HG03280 (cell line): ENCODE measurements around the gene ACBD6.

ENCODE experiments used
- ATAC-seq: cut with Tn5 transposase; IDR thresholded peaks from one replicate; pipeline ENCODE4 v1.9.1; 2021; ENCODE audit warnings: mild to moderate bottlenecking, moderate library complexity; ENCODE audit not compliant: unreplicated experiment

The ACBD6 gene

GRCh38 chr1:180247580-180247979 lies 254.8 kb downstream of the ACBD6 start:
- no peak for ATAC-seq

- no peak for ATAC-seq
These were observed 255.3 kb downstream of the ACBD6 start for GRCh38 chr1:180247061-180247460.

GRCh38 chr1:180246579-180246978 lies 255.8 kb downstream of the ACBD6 start:
- no peak for ATAC-seq

DNA sequence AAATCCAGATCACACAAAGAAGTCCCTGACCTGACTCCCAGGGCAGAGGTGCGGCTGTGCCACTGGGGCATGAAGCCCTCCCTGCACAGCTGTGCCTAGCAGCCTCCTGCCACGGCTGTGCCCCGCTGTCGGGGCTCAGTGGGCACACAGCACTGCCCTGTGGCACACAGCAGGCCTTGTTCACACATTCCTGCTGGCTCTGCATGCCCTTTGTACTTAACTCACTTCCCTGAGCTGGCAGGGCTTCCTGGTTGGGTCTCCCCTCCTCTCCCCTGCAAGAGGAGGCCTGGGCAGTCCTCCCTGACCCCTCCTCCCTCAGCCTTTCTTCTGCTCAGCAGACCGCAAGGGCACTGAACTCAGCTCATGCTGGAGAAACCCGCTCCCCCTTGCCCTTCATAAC lies 257.5 kb downstream of the ACBD6 start:
- ATAC-seq = no peak

DNA sequence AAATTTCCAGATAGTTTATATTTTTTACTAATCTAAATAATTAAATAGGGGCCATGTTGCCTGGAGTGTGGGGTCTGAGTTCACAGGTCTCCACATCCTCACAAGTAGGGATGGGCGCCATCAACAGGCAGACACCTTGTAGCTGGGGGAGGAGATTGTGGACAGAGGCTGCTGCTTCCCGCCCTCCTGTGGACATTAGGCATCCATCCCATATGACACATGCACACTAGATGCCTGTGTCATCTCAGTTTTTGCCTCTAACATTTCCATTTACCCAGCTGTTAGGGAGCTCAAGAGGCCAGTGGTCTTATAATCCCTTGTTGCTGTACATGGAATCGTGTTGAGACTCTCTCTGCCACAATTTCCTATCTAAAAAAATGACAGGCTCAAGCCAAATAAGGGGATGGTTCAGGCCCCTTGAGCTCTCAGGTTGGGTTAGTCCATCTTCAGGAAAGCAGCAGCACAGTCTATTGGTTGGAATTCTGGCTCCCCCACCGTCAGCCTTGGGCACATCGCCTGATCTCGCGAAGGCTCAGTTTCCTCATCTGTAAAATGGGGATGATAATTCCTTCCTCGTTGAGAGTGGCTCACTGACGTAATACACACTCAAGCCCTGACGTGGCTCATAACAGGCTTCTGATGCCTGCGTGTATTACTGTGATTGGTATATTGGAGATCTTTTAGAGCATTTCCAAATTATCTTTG lies 258.7 kb downstream of the ACBD6 start:
- ATAC-seq = no peak

DNA sequence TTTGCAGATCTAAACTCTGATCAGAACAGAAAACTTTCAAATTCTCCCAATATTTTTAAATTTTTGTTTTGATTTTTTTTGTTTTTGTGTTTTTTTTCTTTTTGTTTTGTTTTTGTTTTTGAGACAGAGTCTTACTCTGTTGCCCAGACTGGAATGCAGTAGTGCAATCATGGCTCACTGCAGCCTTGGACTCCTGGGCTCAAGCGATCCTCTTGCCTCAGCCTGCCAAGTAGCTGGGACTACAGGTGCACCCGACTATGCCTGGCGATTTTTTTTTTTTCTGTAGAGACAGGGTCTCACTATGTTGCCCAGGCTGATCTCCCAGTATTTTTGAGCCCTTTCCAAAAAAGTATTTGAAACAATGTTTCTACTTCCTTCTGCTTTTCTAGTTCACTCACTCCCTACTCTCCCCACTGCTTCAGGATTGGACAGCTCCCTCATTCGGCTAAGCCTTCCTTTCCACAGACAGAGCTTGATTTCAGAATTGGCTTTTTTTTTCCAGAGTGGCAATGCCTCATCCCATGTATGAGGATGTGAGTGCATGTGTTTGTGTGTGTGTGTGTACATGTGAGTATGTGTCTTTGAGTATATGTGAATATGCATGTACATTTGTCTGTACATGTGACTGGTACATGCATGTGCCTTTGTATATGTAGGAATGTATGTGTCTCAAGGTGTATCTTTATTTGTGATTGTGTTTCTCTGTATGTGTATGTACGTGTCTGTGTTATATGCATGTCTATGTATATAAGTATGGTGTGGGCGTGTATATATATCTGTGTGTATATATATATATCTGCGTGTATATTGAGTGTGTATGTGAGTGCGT lies 260.4 kb downstream of the ACBD6 start:
- no peak for ATAC-seq

- no peak for ATAC-seq
These were observed 263.0 kb downstream of the ACBD6 start for GRCh38 chr1:180239145-180240096.

DNA sequence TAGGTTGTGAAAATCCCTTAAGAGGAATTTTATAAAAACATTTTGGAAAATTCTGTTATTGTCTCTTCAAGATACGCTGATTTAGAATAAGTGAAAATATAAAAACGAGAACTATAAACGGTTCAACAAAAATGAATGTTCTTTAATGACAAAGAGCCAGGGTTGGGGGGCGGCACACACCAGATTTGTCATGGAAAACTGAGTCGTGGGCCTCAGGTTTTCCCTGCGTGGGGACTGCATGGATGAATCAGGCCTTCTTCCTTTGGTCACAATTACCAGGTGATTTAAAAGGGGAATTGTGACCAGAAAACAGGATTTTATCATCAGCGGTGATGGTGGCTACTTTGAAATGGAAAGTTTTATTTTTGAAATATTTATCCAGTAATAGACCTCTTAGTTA lies 263.7 kb downstream of the ACBD6 start:
- ATAC-seq = no peak
